GM10266 (cell line): Measurements from ENCODE around the gene TET1.
A peak's percentile ranks its signal among the peaks of the same experiment; 100 is the strongest.
"Not testable (repeated sequence)": the region's sequence is repeated elsewhere in the genome, so short reads cannot be mapped to it uniquely, and the experiment has no call there.

Experiments
- DNase-seq: peaks from one replicate; pipeline ENCODE4 v3.0.0; 2012; ENCODE audit errors: extremely low spot score
- CTCF ChIP-seq: IDR thresholded peaks from 2 replicates; pipeline ENCODE4 v1.5.1; 2012; ENCODE audit warnings: mild to moderate bottlenecking, low read depth; ENCODE audit not compliant: control insufficient read depth, insufficient read depth; ENCODE audit errors: missing control alignments

The TET1 gene

GRCh38 chr10:68560186-68560942 is at the start of gene TET1:
TSS of gene TET1 (plus strand) at chr10:68560337. CDS start at chr10:68572339, 12,002 bp downstream.
- no peak for TF ChIP-seq CTCF
- DNase-seq, result peak; percentile 49

DNA sequence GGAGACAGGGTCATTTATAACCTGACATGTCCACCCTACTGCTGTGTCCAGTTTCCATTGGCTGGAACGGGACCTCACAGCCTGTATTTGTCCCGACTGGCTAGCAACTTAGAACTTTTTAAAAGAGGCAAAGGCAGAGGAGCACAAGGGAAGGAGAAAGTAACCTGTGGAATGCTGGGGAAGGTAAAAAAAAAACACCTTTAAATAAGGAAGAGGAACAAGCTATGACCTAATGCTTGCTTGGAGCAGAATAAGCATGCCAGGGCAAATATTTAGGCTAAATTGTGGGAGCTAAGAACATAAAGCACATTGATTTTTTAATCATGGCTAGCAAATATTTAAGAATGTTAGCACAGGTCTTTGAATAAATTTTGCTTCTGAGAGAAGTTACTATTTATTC is 43.9 kb upstream of the TET1 start:
- not testable (repeated sequence) for DNase-seq

- DNase-seq, result no peak
- no peak for TF ChIP-seq CTCF
These were observed 43.4 kb upstream of the TET1 start for GRCh38 chr10:68516766-68517165.

DNA sequence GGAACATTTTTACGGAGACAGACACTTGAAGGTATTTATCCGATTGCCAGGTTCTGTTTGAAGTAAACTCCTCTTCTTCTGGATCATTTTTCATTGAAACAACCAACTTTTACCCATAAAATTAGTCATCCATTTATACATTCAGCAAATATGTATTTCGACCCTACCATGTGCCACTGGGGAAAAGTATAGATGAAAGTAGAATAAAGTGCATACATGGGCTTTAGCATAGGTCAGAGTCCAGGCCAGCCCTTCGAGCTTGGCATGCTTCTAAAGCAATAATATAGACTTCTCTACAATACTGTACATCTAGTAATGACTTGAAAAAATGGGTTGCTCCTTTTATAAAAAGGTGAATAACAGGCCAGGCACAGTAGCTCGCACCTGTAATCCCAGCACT is 42.9 kb upstream of the TET1 start:
- no peak for DNase-seq
- no peak for TF ChIP-seq CTCF

DNA sequence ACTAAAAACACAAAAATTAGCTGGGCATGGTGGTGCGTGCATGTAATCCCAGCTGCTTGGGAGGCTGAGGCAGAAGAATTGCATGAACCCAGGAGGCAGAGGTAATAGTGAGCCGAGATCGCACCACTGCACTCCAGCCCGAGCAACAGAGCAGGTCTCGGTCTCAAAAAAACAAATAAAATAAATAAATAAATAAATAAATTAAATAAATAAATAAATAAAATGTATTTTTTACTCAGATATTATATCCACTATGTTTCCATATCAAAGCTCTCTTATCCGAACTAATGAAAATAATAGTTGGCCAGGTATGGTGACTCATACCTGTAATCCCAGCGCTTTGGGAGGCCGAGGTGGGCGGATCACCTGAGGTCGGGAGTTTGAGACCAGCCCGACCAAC is 41.5 kb upstream of the TET1 start:
- DNase-seq, result not testable (repeated sequence)

DNA sequence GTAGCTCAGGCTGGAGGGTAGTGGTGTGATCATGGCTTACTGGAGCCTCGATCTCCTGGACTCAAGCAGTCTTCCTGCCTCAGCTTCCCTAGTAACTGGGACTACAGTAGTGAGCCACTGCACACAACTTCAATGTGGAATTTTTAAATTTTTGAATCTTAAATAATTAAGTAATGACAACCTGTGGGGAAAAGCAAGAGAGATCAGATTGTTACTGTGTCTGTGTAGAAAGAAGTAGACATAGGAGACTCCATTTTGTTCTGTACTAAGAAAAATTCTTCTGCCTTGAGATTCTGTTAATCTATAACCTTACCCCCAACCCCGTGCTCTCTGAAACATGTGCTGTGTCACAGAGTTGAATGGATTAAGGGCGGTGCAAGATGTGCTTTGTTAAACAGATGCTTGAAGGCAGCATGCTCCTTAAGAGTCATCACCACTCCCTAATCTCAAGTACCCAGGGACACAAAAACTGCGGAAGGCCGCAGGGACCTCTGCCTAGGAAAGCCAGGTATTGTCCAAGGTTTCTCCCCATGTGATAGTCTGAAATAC is 34.6 kb upstream of the TET1 start:
- not testable (repeated sequence) for DNase-seq

DNA sequence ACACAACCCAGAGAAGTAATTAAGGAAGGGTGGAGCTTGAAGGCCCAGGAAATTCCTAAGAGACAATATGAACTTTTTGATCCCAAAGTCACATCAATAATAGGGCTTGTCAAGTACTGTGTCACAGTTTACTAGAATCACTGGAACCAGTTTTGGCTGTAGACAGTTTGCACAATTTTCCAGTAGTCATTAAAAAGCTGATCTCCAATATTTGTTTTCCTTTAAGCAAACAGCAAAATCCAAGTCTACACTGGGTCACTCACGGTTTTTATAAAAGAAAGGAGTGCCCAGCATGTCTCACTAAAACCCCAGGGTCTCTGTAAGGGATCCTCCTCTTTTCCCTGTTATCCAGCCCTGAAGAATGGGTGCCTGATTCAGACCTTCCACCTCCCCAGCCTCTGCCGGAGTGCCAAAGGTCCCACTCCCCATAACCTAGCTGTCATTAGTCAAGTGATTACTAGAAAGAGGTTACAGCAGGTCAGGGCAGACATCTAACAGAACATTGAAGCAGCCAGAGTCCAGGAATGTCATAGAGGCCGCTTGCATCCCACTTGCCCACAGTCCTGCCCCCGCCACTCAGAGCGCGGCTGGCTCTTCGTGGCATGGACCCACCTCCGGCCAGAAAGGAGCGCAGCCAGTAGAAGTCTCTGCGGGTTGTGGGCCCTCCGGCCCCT is 33.4 kb upstream of the TET1 start:
- DNase-seq, result peak; percentile 17
- no peak for TF ChIP-seq CTCF

GRCh38 chr10:68536973-68537372 is 23.2 kb upstream of the TET1 start:
- no peak for DNase-seq
- TF ChIP-seq CTCF, result no peak
